SK-N-SH (cell line): ENCODE results near the gene ARSH. TPM values are rescaled to one million over a fixed set of nuclear protein-coding genes. Genes with fewer than 3 reads are reported as not detected.

Source experiments
- CTCF ChIA-PET: fragments of 300-600, 350-600 bp; formaldehyde crosslinking; extraction: SDS; loops from one replicate; lab custom pipeline; 2021; lab: Yijun Ruan, JAX
- POLR2A ChIA-PET: fragments of 350-600 bp; sonication (Branson Sonifier 250); formaldehyde crosslinking; extraction: SDS; loops from one replicate; lab custom pipeline; 2020; ENCODE audit warnings: antibody characterized with exemption, inconsistent platforms; lab: Yijun Ruan, JAX
- DNase-seq: peaks from one replicate; pipeline ENCODE4 v3.0.0; 2012
- H2AFZ ChIP-seq: fragments of 200-600 bp; sonication (generic); 2 replicates; pipeline ENCODE4 v1.8.1; 2016; ENCODE audit warnings: antibody characterized with exemption, mild to moderate bottlenecking, low read depth
- H3F3A ChIP-seq: fragments of 200-600 bp; sonication (generic); replicated peaks from 2 replicates; pipeline ENCODE3; 2016; ENCODE audit warnings: antibody characterized with exemption, mild to moderate bottlenecking; ENCODE audit not compliant: insufficient read depth
- H3K27ac ChIP-seq, 2 experiments: fragments of 200-500 bp in 1 of 2; fragments of 200-600 bp in 1 of 2; sonication (Bioruptor generic) in 1 of 2; sonication (generic), shearing (Covaris generic) in 1 of 2; 2 replicates each; pipeline versions ENCODE4 v1.5.1 to v1.6.1; 2014 to 2016; ENCODE audit warnings: low read depth in 2 of 2, inconsistent platforms in 1 of 2, low read length in 1 of 2, mild to moderate bottlenecking in 1 of 2, mixed read lengths in 1 of 2
- H3K27me3 ChIP-seq: fragments of 200-600 bp; sonication (generic), shearing (Covaris generic); 2 replicates; pipeline ENCODE4 v1.6.1; 2016; ENCODE audit warnings: mixed run types; ENCODE audit not compliant: insufficient read depth
- H3K36me3 ChIP-seq, 2 experiments: fragments of 200-500 bp in 1 of 2; fragments of 200-600 bp in 1 of 2; sonication (Bioruptor generic) in 1 of 2; sonication (generic) in 1 of 2; replicated peaks in 1 of 2; 2 replicates each; pipeline versions ENCODE3 to v1.5.1; 2014 to 2016; ENCODE audit warnings: low read length in 1 of 2, mild to moderate bottlenecking in 1 of 2; ENCODE audit not compliant: insufficient read depth in 2 of 2, control insufficient read depth in 1 of 2
- H3K4me1 ChIP-seq, 2 experiments: fragments of 200-500 bp in 1 of 2; fragments of 200-600 bp in 1 of 2; sonication (Bioruptor generic) in 1 of 2; sonication (generic), shearing (Covaris generic) in 1 of 2; 2 replicates each; pipeline versions ENCODE4 v1.5.1 to v1.6.1; 2014 to 2016; ENCODE audit warnings: low read depth in 1 of 2, low read length in 1 of 2, mixed run types in 1 of 2; ENCODE audit not compliant: insufficient read depth in 2 of 2, control insufficient read depth in 1 of 2
- H3K4me2 ChIP-seq: fragments of 200-600 bp; sonication (generic), shearing (Covaris generic); 2 replicates; pipeline ENCODE4 v1.6.1; 2017; ENCODE audit warnings: mixed run types
- H3K4me3 ChIP-seq, 2 experiments: fragments of 200-500 bp in 1 of 2; fragments of 200-600 bp in 1 of 2; sonication (Bioruptor generic) in 1 of 2; sonication (generic), shearing (Covaris generic) in 1 of 2; 2 replicates each; pipeline versions ENCODE4 v1.5.1 to v1.8.1; 2014 to 2016; ENCODE audit warnings: low read depth in 2 of 2, inconsistent platforms in 1 of 2, low read length in 1 of 2, mild to moderate bottlenecking in 1 of 2, mixed read lengths in 1 of 2, moderate library complexity in 1 of 2
- H3K79me2 ChIP-seq: fragments of 200-600 bp; sonication (generic); 2 replicates; pipeline ENCODE4 v1.8.1; 2017; ENCODE audit warnings: mild to moderate bottlenecking; ENCODE audit not compliant: insufficient read depth
- H3K9ac ChIP-seq: fragments of 200-600 bp; sonication (generic); 2 replicates; pipeline ENCODE4 v1.6.1; 2017; ENCODE audit warnings: mixed run types
- H3K9me2 ChIP-seq: fragments of 200-600 bp; sonication (generic); 2 replicates; pipeline ENCODE4 v1.6.1; 2017; ENCODE audit warnings: mixed run types
- H3K9me3 ChIP-seq: fragments of 200-600 bp; sonication (generic); 2 replicates; pipeline ENCODE4 v1.6.1; 2017; ENCODE audit warnings: mixed run types, mild to moderate bottlenecking, moderate library complexity
- H4K20me1 ChIP-seq: fragments of 200-600 bp; sonication (generic); 2 replicates; pipeline ENCODE4 v1.6.1; 2017; ENCODE audit warnings: mild to moderate bottlenecking, mixed run types; ENCODE audit not compliant: insufficient read depth
- CHD2 ChIP-seq: fragments of 150-350 bp; IDR thresholded peaks from 2 replicates; pipeline ENCODE4 v1.6.1; 2018; ENCODE audit warnings: low read length; ENCODE audit not compliant: partially characterized antibody
- CTCF ChIP-seq: fragments of 200-600 bp; sonication (generic); IDR thresholded peaks from 2 replicates; pipeline ENCODE4 v1.6.1; 2017; ENCODE audit warnings: antibody characterized with exemption, mild to moderate bottlenecking, moderate library complexity
- ELF1 ChIP-seq: IDR thresholded peaks from 2 replicates; pipeline ENCODE4 v1.4.0; 2012
- EZH2phosphoT487 ChIP-seq: fragments of 200-600 bp; sonication (generic); IDR thresholded peaks from 2 replicates; pipeline ENCODE4 v1.6.1; 2017; ENCODE audit warnings: low read depth, mixed run types, mild to moderate bottlenecking, antibody characterized with exemption, moderate library complexity, borderline replicate concordance
- FOSL2 ChIP-seq: IDR thresholded peaks from 2 replicates; pipeline ENCODE4 v1.4.0; 2012; ENCODE audit warnings: low read depth, mild to moderate bottlenecking, moderate library complexity, borderline replicate concordance
- FOXJ3 ChIP-seq: sonication (generic); formaldehyde crosslinking; IDR thresholded peaks from 2 replicates; pipeline ENCODE4 v1.5.1; 2020; ENCODE audit warnings: mild to moderate bottlenecking, missing genetic modification reagents
- FOXM1 ChIP-seq: IDR thresholded peaks from 2 replicates; pipeline ENCODE4 v1.4.0; 2012; ENCODE audit warnings: low read depth, mild to moderate bottlenecking
- GABPA ChIP-seq: IDR thresholded peaks from 2 replicates; pipeline ENCODE4 v1.4.0; 2012; ENCODE audit warnings: low read depth, mild to moderate bottlenecking
- GATA2 ChIP-seq: sonication (generic); formaldehyde crosslinking; IDR thresholded peaks from 2 replicates; pipeline ENCODE4 v1.5.0; 2020; ENCODE audit warnings: mild to moderate bottlenecking, missing genetic modification reagents
- IRF3 ChIP-seq: fragments of 150-350 bp; IDR thresholded peaks from 2 replicates; pipeline ENCODE4 v1.6.1; 2016; ENCODE audit warnings: mild to moderate bottlenecking, low read depth, low read length
- JUND ChIP-seq: IDR thresholded peaks from 2 replicates; pipeline ENCODE4 v1.4.0; 2012
- MXI1 ChIP-seq: IDR thresholded peaks from 2 replicates; pipeline ENCODE4 v1.6.1; 2012; ENCODE audit warnings: mild to moderate bottlenecking, low read depth, low read length, improper control_type of control experiment
- NFIC ChIP-seq: IDR thresholded peaks from 2 replicates; pipeline ENCODE4 v1.4.0; 2012; ENCODE audit warnings: borderline replicate concordance
- RCOR1 ChIP-seq: fragments of 150-350 bp; IDR thresholded peaks from 2 replicates; pipeline ENCODE4 v1.6.1; 2017; ENCODE audit warnings: antibody characterized with exemption, low read length
- REST ChIP-seq: IDR thresholded peaks from 2 replicates; pipeline ENCODE4 v1.6.1; 2012; ENCODE audit warnings: mild to moderate bottlenecking, low read depth, low read length, moderate library complexity
- SIN3A ChIP-seq: IDR thresholded peaks from 2 replicates; pipeline ENCODE4 v1.6.1; 2012; ENCODE audit warnings: low read depth, mild to moderate bottlenecking, low read length, moderate library complexity, borderline replicate concordance
- SMC3 ChIP-seq: IDR thresholded peaks from 2 replicates; pipeline ENCODE4 v1.6.1; 2012; ENCODE audit warnings: low read depth, low read length, improper control_type of control experiment
- TCF12 ChIP-seq: IDR thresholded peaks from 2 replicates; pipeline ENCODE4 v1.4.0; 2012
- WGBS: methylation state at CpG from one replicate; pipeline ENCODE4 v1.1.6; 2017; ENCODE audit warnings: low lambda C conversion rate; 5-methylcytosine and 5-hydroxymethylcytosine counted together
- polyA plus RNA-seq, 3 experiments: library from polyadenylated mRNA; depleted of rRNA; stranded (reverse); fragments of >200 nt; gene quantifications; 2 replicates each; pipeline ENCODE4 v1.2.3, GENCODE V29; 2012

The ARSH gene
- polyA plus RNA-seq, 1 of the 3 experiments (the other 2 are of a cell fraction) = not detected

GRCh38 chrX:3017492-3017891 lies 11.1 kb downstream of the ARSH start (continued):
- TF ChIP-seq RCOR1 (no peak), CTCF (no peak), IRF3 (no peak), EZH2phosphoT487 (no peak), SIN3A (no peak), GABPA (no peak), FOSL2 (no peak)

GRCh38 chrX:3024176-3024575 lies 17.8 kb downstream of the ARSH start:
- POLR2A ChIA-PET = no interaction called here

More at GRCh38 chrX:3024176-3024575, 17.8 kb downstream of the ARSH start:
- Histone ChIP-seq H3K27me3 (no peaks in the 10 kb centered on the region; the same call in 1 of the 2 replicates), H3K9me2 (no peaks in the 10 kb centered on the region), H4K20me1 (no peaks in the 10 kb centered on the region), H3K9ac (no peak overlapping the region), H3K4me3 (no peak overlapping the region), H3K9me3 (no peaks in the 10 kb centered on the region), H3K4me2 (no peak overlapping the region), H3F3A (no peaks in the 10 kb centered on the region), H3K36me3 (no peaks in the 10 kb centered on the region), H2AFZ (no peak overlapping the region), H3K4me1 (peaks cover 0 to 4% of the 10 kb centered on the region in 2 experiments; a peak in 1 of 4 replicates), H3K27ac (no peak overlapping the region), H3K79me2 (no peaks in the 10 kb centered on the region)
- DNase-seq = no peak
- TF ChIP-seq GATA2 (CRISPR knock-in tag) (no peak), CTCF (no peak), SIN3A (no peak), REST (no peak), SMC3 (no peak), FOXJ3 (no peak), TCF12 (no peak), FOXM1 (no peak), NFIC (no peak), JUND (no peak), ELF1 (no peak), MXI1 (no peak), CHD2 (no peak)
- 38% methylated on average over 5 of the region's 8 CpGs for WGBS
- CTCF ChIA-PET = no interaction called here
